A673 (cell line): ENCODE data around the gene GPR183.
"Not testable (repeated sequence)": the region's sequence is repeated elsewhere in the genome, so short reads cannot be mapped to it uniquely, and the experiment has no call there.

Experiments
- EZH2 ChIP-seq: fragments of 200-600 bp; sonication (generic); IDR thresholded peaks from 2 replicates; pipeline ENCODE4 v1.6.1; 2017; ENCODE audit warnings: borderline replicate concordance, low read depth, mild to moderate bottlenecking, mixed read lengths, antibody characterized with exemption, low read length; ENCODE audit not compliant: poor library complexity, severe bottlenecking
- TF ChIP-seq, protein P1 (sequence below): fragments of 300-800, 200-600 bp; sonication (generic); conservative IDR thresholded peaks from 2 replicates; pipeline ENCODE4 v1.5.1; 2017; ENCODE audit warnings: low read depth, mild to moderate bottlenecking, antibody characterized with exemption, low read length, moderate library complexity, mixed read lengths

DNA sequence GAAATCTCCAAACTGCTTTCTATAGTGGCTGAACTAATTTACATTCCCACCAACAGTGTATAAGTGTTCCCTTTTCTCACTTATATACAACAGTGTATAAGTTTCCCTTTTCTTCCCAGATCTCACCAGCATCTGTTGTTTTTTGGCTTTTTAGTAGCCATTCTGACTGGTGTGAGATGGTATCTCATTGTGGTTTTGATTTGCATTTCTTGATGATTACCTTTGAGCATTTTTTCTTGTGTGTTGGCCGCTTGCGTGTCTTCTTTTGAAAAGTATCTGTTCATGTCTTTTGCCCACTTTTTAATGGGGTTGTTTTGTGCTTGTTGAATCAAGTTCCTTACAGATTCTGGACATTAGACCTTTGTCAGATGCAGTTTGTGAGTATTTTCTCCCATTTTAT, 57.6 kb downstream of the GPR183 start:
- TF ChIP-seq, protein P1, sequence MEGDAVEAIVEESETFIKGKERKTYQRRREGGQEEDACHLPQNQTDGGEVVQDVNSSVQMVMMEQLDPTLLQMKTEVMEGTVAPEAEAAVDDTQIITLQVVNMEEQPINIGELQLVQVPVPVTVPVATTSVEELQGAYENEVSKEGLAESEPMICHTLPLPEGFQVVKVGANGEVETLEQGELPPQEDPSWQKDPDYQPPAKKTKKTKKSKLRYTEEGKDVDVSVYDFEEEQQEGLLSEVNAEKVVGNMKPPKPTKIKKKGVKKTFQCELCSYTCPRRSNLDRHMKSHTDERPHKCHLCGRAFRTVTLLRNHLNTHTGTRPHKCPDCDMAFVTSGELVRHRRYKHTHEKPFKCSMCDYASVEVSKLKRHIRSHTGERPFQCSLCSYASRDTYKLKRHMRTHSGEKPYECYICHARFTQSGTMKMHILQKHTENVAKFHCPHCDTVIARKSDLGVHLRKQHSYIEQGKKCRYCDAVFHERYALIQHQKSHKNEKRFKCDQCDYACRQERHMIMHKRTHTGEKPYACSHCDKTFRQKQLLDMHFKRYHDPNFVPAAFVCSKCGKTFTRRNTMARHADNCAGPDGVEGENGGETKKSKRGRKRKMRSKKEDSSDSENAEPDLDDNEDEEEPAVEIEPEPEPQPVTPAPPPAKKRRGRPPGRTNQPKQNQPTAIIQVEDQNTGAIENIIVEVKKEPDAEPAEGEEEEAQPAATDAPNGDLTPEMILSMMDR, result not testable (repeated sequence)
- not testable (repeated sequence) for TF ChIP-seq EZH2
